Skin of body (tissue), 2 donors: ENCODE data around the gene ATP5PD. TPM values are rescaled to one million over a fixed set of nuclear protein-coding genes. Genes with fewer than 3 reads are reported as not detected.
A peak's percentile ranks its signal among the peaks of the same experiment; 100 is the strongest.
"Not testable (repeated sequence)": the region's sequence is repeated elsewhere in the genome, so short reads cannot be mapped to it uniquely, and the experiment has no call there.

ENCODE experiments used
- DNase-seq: peaks from one replicate; lab custom pipeline; 2025; lab: John Stamatoyannopoulos, UW
- total RNA-seq: library from RNA; depleted of rRNA; stranded (reverse); fragments of >200 nt; gene quantifications from one replicate; pipeline ENCODE4 v1.2.3, GENCODE V29; 2014

ATP5PD gene
- total RNA-seq, 1 donor from 2014 or later: 153 TPM

DNA sequence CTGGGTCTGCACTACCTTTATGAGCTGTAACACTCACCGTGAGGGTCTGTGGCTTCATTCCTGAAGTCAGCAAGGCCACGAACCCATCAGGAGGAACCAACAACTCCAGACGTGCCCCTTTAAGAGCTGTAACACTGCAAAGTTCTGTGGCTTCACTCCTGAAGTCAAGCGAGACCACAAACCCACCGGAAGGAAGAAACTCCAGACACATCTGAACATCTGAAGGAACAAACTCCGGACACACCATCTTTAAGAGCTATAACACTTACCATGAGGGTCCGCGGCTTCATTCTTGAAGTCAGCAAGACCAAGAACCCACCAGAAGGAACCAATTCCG lies 21.4 kb downstream of the ATP5PD start:
- not testable (repeated sequence) for DNase-seq

DNA sequence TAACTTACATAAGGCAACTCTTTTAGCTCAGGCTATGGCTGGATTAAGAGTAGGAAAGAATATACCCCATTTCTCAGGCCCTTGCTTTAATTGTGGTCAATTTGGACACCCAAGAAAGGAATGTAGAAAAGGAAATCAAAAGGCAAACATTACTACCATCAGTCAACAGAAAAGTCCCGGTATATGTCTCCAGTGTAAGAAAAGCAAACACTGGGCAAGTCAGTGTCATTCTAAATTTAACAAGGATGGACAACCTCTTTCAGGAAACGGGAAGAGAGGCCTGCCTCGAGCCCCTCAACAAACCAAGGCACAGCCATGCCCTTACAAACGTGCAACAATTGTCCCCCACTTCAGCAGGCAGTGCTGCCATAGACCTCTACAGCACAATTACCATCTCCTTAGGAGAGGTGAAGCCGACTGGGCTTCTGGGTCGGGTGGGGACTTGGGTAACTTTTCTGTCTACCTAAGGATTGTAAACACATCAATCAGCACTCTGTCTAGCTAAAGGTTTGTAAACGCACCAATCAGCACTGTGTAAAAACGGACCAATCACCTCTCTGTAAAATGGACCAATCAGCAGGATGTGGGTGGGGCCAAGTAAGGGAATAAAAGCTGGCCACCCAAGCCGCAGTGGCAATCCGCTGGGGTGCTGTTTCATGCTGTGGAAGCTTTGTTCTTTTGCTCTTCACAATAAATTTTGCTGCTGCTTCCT lies 21.9 kb downstream of the ATP5PD start:
- no peak for DNase-seq

DNA sequence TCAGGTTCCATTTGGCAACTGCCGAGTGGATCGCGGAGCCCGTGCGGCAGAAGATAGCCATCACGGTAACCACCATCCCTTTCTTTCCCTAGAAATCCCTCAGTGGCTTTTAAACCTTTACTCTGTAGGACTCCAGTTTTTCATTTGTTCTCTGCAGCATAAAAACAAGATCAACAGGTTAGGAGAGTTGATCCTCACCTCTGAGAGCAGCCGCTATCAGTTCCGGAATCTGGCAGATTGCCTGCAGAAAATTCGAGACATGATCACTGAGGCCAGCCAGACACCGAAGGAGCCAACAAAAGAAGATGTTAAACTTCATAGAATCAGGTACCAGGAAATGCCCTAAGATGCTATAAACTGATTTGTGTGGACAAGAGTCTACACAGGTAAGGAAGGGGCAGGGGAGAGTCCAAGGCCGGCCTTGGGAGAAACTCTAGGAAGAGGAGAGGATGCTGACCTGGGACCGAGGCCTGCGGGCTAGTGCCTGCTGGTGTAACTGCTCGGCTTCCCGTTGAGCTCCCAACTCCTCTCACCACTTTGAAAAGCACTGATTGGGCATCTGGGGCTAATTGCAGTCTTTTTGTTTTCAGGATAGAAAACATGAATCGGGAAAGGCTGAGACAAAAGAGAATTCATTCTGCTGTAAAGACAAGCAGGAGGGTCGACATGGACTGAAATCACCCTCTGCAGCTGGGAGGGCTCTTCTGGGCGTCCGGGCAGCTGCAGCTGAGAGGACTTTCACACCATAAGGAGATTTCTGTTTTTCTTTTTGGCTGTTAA lies 26.2 kb downstream of the ATP5PD start:
- DNase-seq: no peak

DNA sequence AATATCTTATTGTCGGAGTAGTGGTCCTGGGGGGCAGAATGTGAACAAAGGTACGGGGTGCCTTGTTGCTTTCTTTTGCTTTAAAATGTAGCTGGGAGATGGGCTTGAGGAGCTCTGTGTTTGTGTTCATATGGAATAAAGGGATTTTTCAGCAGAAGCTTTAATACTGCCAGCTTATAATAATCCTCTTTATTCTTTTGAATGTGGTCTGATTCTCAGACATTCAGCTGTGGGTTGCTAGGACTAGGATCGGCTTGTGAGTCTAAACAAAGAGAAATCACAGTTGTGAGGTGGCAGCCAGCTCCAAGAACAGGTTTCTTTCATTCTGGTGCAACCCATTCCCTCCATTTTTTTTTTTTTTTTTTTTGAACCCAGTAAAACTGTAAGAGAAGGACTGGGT lies 27.1 kb downstream of the ATP5PD start:
- no peak for DNase-seq

DNA sequence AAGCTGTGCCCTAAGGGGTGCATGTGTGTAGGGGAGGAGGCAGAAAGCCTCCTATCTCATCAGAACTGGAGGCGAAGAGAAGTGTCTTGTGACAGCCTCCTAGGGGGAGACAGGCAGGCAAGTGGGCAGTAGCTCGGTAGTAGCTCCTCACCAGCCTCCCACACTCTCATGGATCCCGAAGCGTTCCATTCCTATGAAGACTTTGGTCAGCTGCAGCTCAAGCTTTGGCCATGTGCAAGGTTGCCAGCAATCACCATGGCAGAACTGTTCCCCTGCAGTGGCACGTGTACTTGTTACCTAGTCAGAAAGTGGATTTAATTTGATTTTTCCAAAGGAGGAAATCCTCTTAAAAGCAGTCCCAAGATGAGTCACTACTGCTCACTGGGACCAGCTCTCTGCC lies 27.6 kb downstream of the ATP5PD start:
- no peak for DNase-seq

DNA sequence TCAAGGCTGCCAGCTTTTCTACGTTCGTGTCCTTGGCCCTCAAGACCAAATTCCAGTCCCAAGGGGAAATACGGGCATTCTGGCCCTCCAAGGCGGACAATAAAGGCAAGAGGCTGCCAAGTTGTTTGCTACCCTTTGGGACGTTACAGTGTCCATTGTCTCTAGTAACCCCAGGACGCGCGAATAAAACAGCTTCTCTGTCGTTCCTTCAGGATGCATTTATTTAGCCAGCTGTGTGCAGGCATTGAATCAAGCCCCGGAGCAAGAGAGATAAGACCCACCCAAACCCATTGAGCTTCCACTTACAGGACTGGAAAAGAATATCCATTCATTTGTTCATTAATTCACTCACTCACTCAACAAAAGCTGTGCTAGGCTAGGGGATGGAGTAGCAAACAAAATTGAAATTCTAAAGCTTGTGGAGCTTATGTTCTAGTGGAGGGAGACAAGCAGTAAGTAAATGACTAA lies 33.6 kb downstream of the ATP5PD start:
- peak; percentile 48 for DNase-seq

DNA sequence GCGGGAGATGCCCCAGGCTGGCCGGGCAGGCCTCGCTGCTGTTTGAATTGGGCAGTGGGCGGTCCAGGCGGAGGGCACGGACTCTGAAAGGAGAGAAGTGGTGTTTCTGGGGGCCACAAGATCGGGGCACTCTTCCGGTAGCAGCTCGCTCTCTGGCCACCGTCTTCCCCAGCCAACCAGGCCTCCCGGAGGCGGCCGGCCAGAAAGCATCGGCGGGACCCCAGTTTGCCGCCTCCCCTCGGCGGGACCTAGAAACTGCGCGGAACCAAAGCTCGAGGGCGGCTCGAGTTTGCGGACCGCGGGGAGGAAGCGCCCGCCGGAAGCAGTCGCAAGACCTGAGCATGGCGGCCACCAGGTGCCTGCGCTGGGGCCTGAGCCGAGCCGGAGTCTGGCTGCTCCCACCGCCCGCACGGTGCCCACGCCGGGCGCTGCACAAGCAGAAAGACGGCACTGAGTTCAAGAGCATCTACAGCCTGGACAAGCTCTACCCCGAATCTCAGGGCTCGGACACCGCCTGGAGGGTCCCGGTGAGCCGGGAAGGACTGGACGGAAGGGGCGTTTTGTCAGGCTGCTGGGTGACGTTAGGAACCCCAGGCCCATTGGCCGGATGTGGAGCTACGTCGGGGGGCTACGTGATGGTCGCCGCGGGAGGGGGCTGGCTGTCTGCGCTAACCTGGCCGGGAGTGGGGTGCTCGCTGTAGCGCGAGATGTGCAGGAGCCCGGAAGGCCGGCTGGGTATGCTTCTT lies 34.2 kb downstream of the ATP5PD start, which contains the start of gene MRPL58:
Gene MRPL58, plus strand, starts transcription at position 325 of the 746 bp plus-strand sequence. Its CDS starts 17 bp downstream, at position 342.
- peak; percentile 78 for DNase-seq

DNA sequence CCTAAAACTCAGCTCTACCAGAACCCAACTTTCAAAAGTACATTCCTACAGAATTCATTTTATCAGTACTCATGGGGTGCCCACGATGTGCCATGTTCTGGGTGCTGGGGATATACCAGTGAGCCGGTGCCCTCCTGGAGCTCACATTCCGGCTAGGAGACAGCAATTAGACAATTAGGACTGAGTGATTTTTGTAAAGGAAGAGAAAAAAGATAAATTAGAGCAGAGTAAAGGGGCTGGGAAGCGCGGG lies 34.7 kb downstream of the ATP5PD start:
- DNase-seq: peak; percentile 59

DNA sequence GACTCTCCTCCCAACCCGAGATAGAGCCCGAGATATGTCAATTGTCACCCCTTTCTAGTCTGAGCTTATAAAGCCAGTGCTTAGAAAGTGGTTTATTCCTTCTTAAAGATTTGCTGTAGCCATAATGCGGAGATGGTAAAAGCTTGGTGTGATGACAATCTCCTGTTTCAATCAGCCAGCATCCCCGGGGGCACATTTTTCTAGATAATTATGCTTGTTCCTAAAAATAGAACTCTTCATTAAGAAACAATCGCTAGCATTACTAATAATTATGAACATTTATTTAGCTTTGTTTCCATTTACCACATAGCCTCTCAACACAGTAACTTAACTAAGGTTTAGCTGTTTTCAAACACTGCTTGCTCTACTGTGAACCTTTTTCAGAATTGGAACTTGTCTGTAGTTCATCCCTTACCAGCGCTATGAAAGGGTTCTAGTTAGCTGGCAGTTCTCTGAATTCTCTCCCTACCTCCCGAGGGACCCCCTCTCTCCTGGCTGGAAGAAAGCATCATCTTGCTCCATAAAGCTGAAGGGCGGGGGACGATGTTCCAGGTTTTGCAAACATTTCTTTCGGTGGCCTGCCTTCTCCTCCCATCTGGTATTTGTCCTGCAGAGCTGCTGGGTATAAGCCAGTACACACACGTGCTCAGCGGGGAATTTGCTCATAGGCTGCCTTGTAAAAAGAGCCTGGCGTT lies 35.2 kb downstream of the ATP5PD start:
- DNase-seq: peak; percentile 62

DNA sequence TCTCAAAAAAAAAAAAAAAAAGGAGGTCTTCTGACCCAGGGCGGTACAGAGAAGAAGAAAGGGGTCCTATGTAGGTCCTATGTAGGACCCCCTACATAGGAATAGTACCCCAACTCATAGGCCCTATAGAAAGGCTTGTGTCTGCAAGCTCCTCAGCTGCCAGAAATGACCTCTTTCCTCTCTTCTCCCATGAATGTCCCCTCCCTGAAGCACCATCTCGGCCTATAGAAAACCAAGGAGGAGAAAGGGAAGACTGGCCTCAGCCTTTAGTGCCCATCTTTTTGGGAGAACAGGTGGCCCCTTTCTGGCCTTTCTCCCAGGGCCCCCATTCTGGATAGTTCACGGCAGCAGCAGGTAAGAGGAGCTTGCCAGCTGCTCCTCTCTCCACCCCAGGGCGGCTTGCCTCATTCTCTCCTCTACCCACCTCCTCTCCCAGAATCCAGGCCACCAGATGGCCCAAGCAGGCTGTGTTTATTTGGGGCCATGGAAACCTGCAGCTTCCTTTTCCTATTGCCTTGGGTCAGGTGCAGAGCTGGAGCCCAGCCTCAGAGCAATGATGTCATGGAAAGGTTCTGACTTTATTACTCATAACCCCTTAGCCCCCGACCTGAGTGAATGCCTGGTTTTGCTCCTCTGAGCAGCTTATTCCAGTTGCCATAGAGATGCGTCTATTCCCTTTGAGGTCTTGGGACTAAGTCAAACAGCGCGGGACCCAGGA lies 35.9 kb downstream of the ATP5PD start:
- peak; percentile 59 for DNase-seq

DNA sequence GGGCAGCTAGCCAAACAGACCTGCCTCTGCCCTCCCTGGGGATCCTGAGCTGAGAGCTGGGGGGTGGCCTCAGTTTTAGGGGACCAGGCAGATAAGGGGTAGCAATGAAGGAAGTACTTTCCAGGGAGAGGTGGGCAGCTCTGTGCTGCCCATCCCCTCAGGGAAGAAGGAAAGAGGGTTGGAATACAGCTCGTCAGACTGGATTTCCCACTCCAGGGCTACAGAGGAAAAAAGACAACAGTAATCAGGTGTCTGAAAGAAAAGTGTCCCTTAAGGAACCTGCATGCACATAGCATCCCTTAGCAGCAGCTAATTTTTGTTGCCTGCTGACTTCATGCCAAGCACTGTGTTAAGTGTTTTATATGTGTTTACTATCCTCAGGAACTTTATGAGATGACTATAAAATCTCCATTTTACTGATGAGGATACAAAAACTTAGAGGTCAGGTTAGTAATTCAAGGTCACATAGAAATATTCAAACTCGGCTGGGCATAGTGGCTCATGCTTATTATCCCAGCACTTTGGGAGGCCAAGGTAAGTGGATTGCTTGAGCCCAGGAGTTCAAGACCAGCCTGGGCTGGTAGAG lies 37.5 kb downstream of the ATP5PD start:
- no peak for DNase-seq

DNA sequence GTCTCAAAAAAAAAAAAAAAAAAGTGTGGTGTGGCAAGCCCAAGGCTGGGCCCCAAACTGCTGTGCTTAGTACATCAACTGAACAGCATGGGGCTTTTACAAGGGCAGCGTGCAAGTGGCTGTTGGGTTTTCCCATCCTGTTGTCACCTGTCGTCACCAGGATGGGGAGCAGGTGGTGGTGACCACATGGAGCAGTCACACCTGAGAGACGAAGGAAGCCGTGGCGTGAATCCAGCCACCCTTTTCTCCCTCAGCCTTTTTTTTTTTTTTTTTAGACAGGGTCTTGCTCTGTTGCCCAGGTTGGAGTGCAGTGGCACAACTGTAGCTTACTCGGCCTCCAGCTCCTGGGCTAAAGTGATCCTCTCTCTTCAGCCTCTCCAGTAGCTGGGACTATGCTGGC lies 38.4 kb downstream of the ATP5PD start:
- no peak for DNase-seq

DNA sequence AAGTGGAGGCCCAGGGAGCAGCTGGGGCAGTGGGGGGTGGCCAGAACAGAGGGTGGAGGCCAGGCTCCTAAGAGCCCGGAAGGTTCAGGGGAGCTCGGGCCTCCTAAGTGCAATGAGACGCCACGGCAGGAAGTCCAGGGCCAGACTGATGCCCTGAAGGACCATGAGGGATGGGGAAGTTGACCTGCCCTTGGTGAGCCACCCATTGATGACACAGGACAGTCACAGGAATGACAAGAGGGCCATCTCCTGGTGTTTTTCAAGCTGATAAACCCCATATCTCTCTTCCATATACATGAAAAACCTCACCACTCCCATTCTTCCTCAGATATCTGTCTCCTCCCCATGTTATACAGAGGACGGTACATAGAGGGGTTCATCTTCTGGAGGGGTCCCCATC lies 40.1 kb downstream of the ATP5PD start:
- DNase-seq: no peak

DNA sequence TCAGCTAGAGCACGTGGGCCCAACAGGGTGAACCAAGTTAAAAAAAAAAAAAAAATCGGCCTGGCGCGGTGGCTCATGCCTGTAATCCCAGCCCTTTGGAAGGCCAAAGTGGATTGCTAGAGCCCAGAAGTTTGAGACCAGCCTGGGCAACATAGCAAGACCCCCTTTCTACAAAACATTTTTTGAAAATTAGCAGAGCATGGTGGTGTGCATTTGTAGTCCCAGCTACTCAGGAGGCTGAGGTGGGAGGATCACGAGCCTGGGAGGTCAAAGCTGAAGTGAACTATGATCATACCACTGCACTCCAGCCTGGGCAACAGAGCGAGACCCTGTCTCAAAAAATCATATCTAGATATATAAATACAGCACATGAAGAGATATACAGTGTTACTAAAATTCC lies 40.7 kb downstream of the ATP5PD start:
- not testable (repeated sequence) for DNase-seq

DNA sequence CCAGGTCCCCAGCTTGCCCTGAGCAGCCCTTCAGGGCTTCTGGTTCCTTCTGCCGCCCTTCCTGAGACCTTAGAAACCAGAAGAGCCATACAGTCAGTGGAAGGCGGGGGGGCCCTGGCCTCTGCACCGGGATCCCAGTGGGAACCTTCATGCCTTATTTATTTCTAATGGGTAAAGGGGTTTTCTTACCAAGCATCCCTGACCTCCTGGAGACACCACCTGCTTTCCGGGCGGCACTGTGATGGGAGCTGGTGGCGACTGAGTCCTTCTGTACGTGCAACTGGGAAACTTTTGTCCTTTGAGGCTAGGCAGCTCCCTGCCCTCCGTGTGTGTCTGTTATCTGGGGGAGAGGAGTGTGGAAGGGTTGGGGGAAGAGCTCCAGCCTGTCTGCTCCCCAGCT lies 41.5 kb downstream of the ATP5PD start:
- DNase-seq: no peak

DNA sequence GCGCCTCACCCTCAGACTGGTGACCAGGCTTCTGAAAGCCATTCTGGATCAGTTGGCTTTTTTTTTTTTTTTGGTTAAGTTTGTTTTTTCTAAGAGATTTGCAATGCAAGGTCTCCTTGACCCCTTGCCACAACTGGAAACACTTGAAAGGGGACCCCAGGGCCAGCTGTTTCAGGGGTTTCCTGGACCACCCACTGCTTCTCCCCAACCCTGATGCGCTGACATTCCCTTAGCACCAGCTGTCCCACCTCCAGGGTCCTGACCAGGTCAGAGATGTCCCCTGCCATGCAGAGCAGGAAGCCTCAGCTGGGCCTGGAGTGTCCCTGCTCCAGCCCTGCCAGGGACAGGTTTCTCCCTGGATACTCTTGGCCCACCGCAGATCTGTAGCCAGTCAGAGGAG lies 42.4 kb downstream of the ATP5PD start:
- DNase-seq: no peak

DNA sequence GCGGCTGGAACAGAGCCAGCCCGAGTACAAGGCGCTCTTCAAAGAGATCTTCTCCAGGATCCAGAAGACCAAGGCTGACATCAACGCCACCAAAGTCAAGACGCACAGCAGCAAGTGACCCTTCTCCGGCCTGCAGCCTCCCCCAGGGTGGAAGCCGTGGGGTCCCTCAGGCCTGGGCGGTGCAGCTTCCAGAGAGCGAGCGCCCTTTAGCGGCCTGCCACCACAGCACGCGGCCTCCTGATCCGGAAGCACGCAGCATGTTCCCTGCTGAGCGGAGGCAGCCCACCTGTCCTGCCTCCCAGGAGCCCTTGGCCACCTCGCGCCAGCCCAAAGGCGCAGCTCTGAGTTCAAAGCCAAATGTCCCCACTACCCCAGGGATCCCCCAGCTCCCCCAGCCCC lies 42.8 kb downstream of the ATP5PD start:
- DNase-seq: no peak

DNA sequence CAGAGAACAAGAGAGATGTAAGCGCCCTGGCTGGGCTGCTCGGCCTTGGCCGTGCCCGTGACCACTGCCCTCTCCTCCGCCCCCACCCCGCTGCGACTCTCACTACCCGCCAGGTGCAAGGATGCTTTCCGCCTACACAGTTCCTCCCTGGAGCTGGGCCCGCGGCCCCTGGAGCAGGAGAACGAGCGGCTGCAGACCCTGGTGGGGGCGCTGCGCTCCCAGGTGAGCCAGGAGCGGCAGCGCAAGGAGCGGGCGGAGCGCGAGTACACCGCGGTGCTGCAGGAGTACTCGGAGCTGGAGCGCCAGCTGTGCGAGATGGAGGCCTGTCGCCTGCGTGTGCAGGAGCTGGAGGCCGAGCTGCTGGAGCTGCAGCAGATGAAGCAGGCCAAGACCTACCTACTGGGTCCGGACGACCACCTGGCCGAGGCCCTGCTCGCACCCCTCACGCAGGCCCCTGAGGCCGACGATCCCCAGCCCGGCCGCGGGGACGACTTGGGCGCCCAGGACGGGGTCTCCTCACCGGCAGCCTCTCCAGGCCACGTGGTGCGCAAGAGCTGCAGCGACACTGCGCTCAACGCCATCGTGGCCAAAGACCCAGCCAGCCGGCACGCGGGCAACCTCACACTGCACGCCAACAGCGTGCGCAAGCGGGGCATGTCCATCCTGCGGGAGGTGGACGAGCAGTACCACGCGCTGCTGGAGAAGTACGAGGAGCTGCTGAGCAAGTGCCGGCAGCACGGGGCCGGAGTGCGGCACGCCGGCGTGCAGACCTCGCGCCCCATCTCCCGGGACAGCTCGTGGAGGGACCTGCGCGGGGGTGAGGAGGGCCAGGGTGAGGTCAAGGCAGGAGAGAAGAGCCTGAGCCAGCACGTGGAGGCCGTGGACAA lies 43.5 kb downstream of the ATP5PD start:
- DNase-seq: no peak

DNA sequence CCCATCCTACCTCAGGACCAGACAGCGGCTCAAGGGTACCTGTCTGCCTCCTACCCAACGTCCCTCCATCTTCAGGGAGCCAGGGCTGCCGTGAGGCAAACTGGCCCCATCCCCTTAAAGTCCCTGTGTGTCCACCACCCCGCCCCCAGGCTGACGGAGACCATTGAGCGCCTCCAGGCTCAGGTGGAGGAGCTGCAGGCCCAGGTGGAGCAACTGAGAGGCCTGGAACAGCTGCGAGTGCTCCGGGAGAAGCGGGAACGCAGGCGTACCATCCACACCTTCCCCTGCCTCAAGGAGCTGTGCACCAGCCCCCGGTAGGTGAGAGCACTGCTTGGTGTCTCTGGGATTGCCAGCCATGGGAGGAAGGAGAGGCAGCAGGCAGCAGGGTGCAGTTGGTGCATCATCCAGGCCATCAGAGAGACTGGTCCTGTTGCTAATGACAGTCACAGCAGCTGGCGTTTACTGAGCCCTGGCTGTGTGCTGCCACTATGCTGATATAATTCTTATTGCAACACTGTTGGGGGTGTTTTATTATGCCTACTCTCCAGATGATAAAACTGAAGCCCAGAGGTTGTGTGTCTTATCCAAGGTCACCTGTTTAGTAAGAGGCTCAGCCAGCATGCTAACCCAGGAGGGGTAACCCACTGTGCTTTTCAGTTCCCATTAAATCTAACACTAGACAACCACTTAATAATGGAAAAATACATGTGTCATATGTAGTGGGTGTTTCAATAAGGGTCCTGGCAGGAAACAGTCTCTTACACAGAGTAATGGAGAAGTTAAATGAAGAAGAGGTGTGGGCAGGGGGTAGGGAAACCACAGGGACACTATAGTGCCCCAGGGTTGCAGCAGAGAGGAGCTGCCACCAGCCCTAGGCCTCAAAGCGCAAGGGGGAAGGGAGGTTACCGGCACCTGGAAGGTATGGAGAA lies 44.6 kb downstream of the ATP5PD start:
- DNase-seq: no peak
